Measurements from ENCODE around the gene SEC22A.

GRCh38 chr3:123188058-123188457 is 13.7 kb upstream of the SEC22A start:
- TF ChIP-seq CTCF (IDR thresholded peaks at IDR 0.05) (no peak), POLR2A (IDR thresholded peaks at IDR 0.05) (no peak), POLR2AphosphoS5 (IDR thresholded peaks at IDR 0.05) (no peak)
